ENCODE measurements around the gene PAX8.

Gene PAX8

DNA sequence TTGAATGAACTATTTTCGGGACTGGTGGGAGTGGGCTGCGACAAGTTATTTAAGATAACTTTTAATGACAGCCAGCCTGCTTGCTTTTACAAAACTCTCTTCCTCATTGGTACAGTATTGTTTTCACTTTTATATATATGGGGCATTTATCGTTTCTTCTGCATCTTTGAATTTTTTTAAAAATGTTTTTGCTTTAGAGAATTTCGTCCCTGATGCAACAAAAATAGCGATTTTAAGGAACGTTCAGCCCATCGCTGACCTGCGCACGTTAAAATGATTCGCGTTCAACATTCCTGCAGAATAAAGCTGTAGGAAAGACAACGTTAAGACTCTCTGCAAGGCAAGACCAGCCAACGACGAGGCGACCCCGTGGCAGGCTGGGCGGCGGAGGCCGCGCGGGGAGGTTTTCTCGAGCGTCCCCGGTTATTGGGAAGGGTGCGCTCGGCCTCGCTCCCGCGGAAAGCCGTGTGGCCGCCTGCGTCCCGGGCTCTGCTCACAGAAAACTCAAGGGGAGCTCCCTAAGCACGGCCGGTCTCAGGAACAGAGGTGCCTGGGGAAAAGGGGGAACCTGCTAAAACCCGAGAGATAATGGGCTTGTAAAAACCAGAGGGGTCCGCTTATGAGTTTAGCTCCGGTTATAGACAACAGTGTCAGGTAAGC, 3.0 kb downstream of the PAX8 start:
- H3K27me3 ChIP-seq (ENCODE audit: insufficient read depth, poor library complexity, severe bottlenecking) = peaks cover 52% of the 10 kb centered on the region
- H3K4me3 ChIP-seq (replicated peaks; ENCODE audit: insufficient read depth, low read length) = no peak overlapping the region
- DNase-seq (ENCODE audit: low read depth in 1 of 2, low spot score in 1 of 2) = no peak

DNA sequence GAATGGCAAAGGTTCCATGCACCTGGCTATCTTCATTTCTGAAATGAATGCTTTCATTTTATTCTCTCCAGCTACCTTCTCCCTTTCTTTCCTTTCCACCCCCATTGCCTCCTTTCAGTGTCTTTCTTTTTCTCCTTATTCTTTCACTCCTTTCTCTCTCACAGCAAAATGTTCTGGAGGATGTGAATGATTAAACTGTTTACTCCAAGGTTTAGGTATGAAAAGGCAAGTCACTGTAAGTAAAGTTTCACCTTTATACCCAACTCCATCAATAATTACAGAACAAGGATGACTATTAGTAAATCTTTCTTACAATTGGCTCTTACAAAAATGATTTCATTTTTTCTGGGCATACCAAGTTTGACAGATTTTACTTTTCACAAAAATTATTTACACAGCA, 4.3 kb downstream of the PAX8 start:
- H3K27me3 ChIP-seq (ENCODE audit: insufficient read depth, poor library complexity, severe bottlenecking) = peaks cover 52% of the 10 kb centered on the region
- H3K27ac ChIP-seq (replicated peaks) = no peak overlapping the region
- TF ChIP-seq SPI1 (IDR thresholded peaks at IDR 0.05; ENCODE audit: borderline replicate concordance, low read depth) = no peak
- TF ChIP-seq, protein P1, sequence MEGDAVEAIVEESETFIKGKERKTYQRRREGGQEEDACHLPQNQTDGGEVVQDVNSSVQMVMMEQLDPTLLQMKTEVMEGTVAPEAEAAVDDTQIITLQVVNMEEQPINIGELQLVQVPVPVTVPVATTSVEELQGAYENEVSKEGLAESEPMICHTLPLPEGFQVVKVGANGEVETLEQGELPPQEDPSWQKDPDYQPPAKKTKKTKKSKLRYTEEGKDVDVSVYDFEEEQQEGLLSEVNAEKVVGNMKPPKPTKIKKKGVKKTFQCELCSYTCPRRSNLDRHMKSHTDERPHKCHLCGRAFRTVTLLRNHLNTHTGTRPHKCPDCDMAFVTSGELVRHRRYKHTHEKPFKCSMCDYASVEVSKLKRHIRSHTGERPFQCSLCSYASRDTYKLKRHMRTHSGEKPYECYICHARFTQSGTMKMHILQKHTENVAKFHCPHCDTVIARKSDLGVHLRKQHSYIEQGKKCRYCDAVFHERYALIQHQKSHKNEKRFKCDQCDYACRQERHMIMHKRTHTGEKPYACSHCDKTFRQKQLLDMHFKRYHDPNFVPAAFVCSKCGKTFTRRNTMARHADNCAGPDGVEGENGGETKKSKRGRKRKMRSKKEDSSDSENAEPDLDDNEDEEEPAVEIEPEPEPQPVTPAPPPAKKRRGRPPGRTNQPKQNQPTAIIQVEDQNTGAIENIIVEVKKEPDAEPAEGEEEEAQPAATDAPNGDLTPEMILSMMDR (IDR thresholded peaks at IDR 0.05; ENCODE audit: insufficient read depth, low read length) = no peak
- no peak for TF ChIP-seq POLR2AphosphoS5 (IDR thresholded peaks at IDR 0.05; ENCODE audit: low read depth)
- TF ChIP-seq GABPA (IDR thresholded peaks at IDR 0.05; ENCODE audit: low read depth) = no peak
- TF ChIP-seq, protein P2, sequence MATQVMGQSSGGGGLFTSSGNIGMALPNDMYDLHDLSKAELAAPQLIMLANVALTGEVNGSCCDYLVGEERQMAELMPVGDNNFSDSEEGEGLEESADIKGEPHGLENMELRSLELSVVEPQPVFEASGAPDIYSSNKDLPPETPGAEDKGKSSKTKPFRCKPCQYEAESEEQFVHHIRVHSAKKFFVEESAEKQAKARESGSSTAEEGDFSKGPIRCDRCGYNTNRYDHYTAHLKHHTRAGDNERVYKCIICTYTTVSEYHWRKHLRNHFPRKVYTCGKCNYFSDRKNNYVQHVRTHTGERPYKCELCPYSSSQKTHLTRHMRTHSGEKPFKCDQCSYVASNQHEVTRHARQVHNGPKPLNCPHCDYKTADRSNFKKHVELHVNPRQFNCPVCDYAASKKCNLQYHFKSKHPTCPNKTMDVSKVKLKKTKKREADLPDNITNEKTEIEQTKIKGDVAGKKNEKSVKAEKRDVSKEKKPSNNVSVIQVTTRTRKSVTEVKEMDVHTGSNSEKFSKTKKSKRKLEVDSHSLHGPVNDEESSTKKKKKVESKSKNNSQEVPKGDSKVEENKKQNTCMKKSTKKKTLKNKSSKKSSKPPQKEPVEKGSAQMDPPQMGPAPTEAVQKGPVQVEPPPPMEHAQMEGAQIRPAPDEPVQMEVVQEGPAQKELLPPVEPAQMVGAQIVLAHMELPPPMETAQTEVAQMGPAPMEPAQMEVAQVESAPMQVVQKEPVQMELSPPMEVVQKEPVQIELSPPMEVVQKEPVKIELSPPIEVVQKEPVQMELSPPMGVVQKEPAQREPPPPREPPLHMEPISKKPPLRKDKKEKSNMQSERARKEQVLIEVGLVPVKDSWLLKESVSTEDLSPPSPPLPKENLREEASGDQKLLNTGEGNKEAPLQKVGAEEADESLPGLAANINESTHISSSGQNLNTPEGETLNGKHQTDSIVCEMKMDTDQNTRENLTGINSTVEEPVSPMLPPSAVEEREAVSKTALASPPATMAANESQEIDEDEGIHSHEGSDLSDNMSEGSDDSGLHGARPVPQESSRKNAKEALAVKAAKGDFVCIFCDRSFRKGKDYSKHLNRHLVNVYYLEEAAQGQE (IDR thresholded peaks at IDR 0.05; ENCODE audit: insufficient replicate concordance, low read depth) = no peak
- no peak overlapping the region for H3K4me3 ChIP-seq (replicated peaks; ENCODE audit: insufficient read depth, low read length)
- DNase-seq (ENCODE audit: low read depth in 1 of 2, low spot score in 1 of 2) = no peak

More for the DNA sequence above, 3.0 kb downstream of the PAX8 start:
- no peak for TF ChIP-seq POLR2AphosphoS5 (IDR thresholded peaks at IDR 0.05; ENCODE audit: low read depth)
- no peak for TF ChIP-seq GABPA (IDR thresholded peaks at IDR 0.05; ENCODE audit: low read depth)
- TF ChIP-seq, protein P1 (IDR thresholded peaks at IDR 0.05; ENCODE audit: insufficient read depth, low read length) = no peak
- no peak overlapping the region for H3K27ac ChIP-seq (replicated peaks)

DNA sequence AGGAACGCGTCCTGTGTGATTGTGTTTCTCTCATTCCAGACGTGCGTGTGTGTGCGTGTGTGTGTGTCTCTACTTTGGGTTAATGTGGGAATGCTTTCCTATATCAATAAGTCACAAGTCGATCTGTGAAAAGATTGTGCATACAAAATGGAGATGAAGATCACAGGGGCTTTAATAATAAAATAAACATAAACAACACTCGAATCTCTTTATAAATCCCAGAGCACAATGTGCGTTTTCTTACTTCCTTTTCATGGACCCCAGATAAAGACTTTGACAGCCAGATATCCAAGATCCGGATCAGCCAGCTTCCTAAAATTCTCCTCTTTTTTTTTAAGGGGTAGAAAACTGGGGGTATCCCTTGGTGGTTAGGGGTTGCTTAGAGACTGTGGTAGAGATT, 4.7 kb downstream of the PAX8 start:
- DNase-seq (ENCODE audit: low read depth in 1 of 2, low spot score in 1 of 2) = no peak
- Histone ChIP-seq H3K4me3 (replicated peaks; ENCODE audit: insufficient read depth, low read length) (no peak overlapping the region), H3K27ac (replicated peaks) (no peak overlapping the region), H3K27me3 (ENCODE audit: insufficient read depth, poor library complexity, severe bottlenecking) (peaks cover 52% of the 10 kb centered on the region)
- TF ChIP-seq GABPA (IDR thresholded peaks at IDR 0.05; ENCODE audit: low read depth) = no peak
- TF ChIP-seq, protein P2 (IDR thresholded peaks at IDR 0.05; ENCODE audit: insufficient replicate concordance, low read depth) = no peak
- no peak for TF ChIP-seq SPI1 (IDR thresholded peaks at IDR 0.05; ENCODE audit: borderline replicate concordance, low read depth)
- no peak for TF ChIP-seq POLR2AphosphoS5 (IDR thresholded peaks at IDR 0.05; ENCODE audit: low read depth)
- TF ChIP-seq, protein P1 (IDR thresholded peaks at IDR 0.05; ENCODE audit: insufficient read depth, low read length) = no peak
